Spleen (tissue), 11 donors: ENCODE results near the gene UGT3A2. TPM values are rescaled to one million over a fixed set of nuclear protein-coding genes. Genes with fewer than 3 reads are reported as not detected.

Source experiments
- DNase-seq: peaks from one replicate; pipeline ENCODE4 v3.0.0-alpha.2; 2020
- H3K27ac ChIP-seq, 8 donors: fragments of 200-600 bp; sonication (generic) in 7 of 8; 1 replicate in 4 of 8; 2 replicates in 4 of 8; pipeline versions ENCODE4 v1.5.0 to v1.8.0; 2016 to 2021; ENCODE audit warnings: inconsistent platforms in 4 of 8, mild to moderate bottlenecking in 4 of 8, moderate library complexity in 1 of 8
- H3K27me3 ChIP-seq, 7 donors: fragments of 200-600 bp; sonication (generic) in 6 of 7; replicated peaks in 1 of 7; 1 replicate in 4 of 7; 2 replicates in 3 of 7; pipeline versions ENCODE4 v1.5.0 to v1.8.0; 2016 to 2021; ENCODE audit warnings: inconsistent platforms in 3 of 7, mild to moderate bottlenecking in 1 of 7
- H3K36me3 ChIP-seq, 6 donors: fragments of 200-600 bp; sonication (generic) in 5 of 6; 1 replicate in 4 of 6; 2 replicates in 2 of 6; pipeline versions ENCODE4 v1.5.0 to v1.8.0; 2016 to 2021; ENCODE audit warnings: inconsistent platforms in 2 of 6
- H3K4me1 ChIP-seq, 6 donors: fragments of 200-600 bp; sonication (generic) in 5 of 6; 1 replicate in 3 of 6; 2 replicates in 3 of 6; pipeline versions ENCODE4 v1.5.0 to v1.8.0; 2016 to 2021; ENCODE audit warnings: inconsistent platforms in 3 of 6
- H3K4me3 ChIP-seq, 8 donors: fragments of 200-600 bp; sonication (generic) in 7 of 8; 1 replicate in 4 of 8; 2 replicates in 4 of 8; pipeline versions ENCODE4 v1.5.0 to v1.8.0; 2016 to 2021; ENCODE audit warnings: inconsistent platforms in 4 of 8, mild to moderate bottlenecking in 4 of 8, moderate library complexity in 2 of 8
- H3K9me3 ChIP-seq, 8 donors: fragments of 200-600 bp; sonication (generic) in 7 of 8; 1 replicate in 4 of 8; 2 replicates in 4 of 8; pipeline versions ENCODE4 v1.5.0 to v1.8.0; 2016 to 2021; ENCODE audit warnings: inconsistent platforms in 4 of 8
- POLR2AphosphoS5 ChIP-seq, 3 donors: sonication (generic); formaldehyde crosslinking; IDR thresholded peaks; one replicate each; pipeline ENCODE4 v1.5.1; 2017; ENCODE audit warnings: antibody characterized with exemption in 3 of 3
- WGBS, 5 donors: extraction: QIAGEN DNeasy Blood & Tissue Kit in 3 of 5; methylation state at CpG; one replicate each; pipeline versions ENCODE4 v1.1.5 to v1.1.7; 2013 to 2018; 5-methylcytosine and 5-hydroxymethylcytosine counted together
- intact Hi-C: fragments of 100-400 bp; cut with DNase I; formaldehyde crosslinking; loops from one replicate; pipeline ENCODE4 v1.15.0; 2023; ENCODE audit warnings: low total_unique reads
- polyA plus RNA-seq, 3 donors: library from polyadenylated mRNA; stranded (reverse); fragments of 200-250 nt; gene quantifications; one replicate each; pipeline ENCODE4 v1.2.1, GENCODE V29; 2013
- small RNA-seq, 4 donors: library from RNA; depleted of rRNA; stranded (forward); fragments of <200 nt; gene quantifications; one replicate each; pipeline ENCODE3, GENCODE V24; 2016
- total RNA-seq, 7 donors: library from RNA; depleted of rRNA in 3 of 7; stranded (reverse); fragments of >200 nt in 3 of 7; fragmentation: NEBNext Ultra II Directional in 4 of 7; extraction: Animal tissue kit (Norgen Biotek cat#: 25700) in 4 of 7; gene quantifications; one replicate each; pipeline versions ENCODE4 v1.1.0 to v1.2.1, GENCODE V29; 2016 to 2021
- TF ChIP-seq, protein P1 (sequence below), 11 experiments: fragments of 200-600 bp in 7 of 11; fragments of 450-650 bp in 4 of 11; sonication (generic) in 4 of 11; IDR thresholded peaks in 8 of 11; conservative IDR thresholded peaks in 3 of 11; 1 replicate in 7 of 11; 2 replicates in 4 of 11; pipeline versions ENCODE4 v1.4.0 to v1.8.0; 2016 to 2021; ENCODE audit warnings: antibody characterized with exemption in 11 of 11, inconsistent platforms in 4 of 11, mild to moderate bottlenecking in 1 of 11
- donor health status: healthy with polysubstance abuse.
- donor health status: DM: no; HTN: no; CAD: no; lungs with moderate emphysema.
- donor health status: DM: no; HTN: no; CAD: no.
- donor health status: Bipolar disorder and iron deficiency.
- donor health status: healthy.
- donor health status: DM: no; HTN: no; CAD: no.
- donor health status: DM: yes; HTN: yes; CAD: no.

The UGT3A2 gene
- total and polyA plus RNA-seq, 10 donors: 0.04 to 2.2 (median 1.0) TPM; not detected in 2

DNA sequence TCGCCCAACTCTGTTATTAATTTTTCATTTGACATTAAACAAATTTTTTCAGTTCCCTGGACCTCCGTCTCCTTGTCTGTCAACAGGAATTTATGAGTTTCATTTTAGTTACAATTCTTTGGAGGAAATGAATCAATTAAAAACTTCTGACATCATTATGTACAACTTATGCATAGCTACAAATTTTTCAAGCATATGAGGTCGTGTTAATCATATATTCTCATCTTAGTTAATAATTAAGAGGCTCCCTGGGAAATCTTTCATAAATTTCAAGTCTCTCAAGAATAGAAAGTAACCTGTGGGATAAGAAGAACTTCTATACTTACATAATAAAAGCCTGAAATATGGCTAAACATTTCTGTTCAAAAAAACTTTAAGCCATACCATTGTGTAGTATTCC lies 78.9 kb downstream of the UGT3A2 start:
- no peak for DNase-seq
- Histone ChIP-seq H3K36me3 (no peaks in the 10 kb centered on the region), H3K9me3 (peaks cover 0 to 4% (median under 1%) of the 10 kb centered on the region in 8 donors), H3K4me3 (no peak overlapping the region), H3K27me3 (peaks cover 0 to 19% (median 0%) of the 10 kb centered on the region in 7 donors), H3K4me1 (no peaks in the 10 kb centered on the region), H3K27ac (no peak overlapping the region)
- TF ChIP-seq POLR2AphosphoS5 (IDR thresholded peaks at IDR 0.05): no peak
- TF ChIP-seq, protein P1, sequence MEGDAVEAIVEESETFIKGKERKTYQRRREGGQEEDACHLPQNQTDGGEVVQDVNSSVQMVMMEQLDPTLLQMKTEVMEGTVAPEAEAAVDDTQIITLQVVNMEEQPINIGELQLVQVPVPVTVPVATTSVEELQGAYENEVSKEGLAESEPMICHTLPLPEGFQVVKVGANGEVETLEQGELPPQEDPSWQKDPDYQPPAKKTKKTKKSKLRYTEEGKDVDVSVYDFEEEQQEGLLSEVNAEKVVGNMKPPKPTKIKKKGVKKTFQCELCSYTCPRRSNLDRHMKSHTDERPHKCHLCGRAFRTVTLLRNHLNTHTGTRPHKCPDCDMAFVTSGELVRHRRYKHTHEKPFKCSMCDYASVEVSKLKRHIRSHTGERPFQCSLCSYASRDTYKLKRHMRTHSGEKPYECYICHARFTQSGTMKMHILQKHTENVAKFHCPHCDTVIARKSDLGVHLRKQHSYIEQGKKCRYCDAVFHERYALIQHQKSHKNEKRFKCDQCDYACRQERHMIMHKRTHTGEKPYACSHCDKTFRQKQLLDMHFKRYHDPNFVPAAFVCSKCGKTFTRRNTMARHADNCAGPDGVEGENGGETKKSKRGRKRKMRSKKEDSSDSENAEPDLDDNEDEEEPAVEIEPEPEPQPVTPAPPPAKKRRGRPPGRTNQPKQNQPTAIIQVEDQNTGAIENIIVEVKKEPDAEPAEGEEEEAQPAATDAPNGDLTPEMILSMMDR (IDR thresholded peaks at IDR 0.05 in 8 of 11, conservative IDR thresholded peaks at IDR 0.05 in 3 of 11): no peak
- intact Hi-C loops: no loop called here
- 51 to 71% (median 54%) methylated on average over 3 of the region's 3 CpGs for WGBS, 5 donors

Small RNAs within 50 kb of the gene (small RNA-seq; reads per million reads assigned to genes)
- gene AC016612.1: 0 reads per million in 4 donors

Other genes with a start within 250 kb of the UGT3A2 start
- gene IL7R, start 210.0 kb downstream of the UGT3A2 start, total RNA-seq: 100 to 1,000 TPM in 4 of 7 donors, 10 to 100 TPM in 3; 82.3 to 280 (median 130) TPM
- 10 to 100 TPM; 13.5 to 21.8 (median 16.3) TPM for gene IL7R, start 210.0 kb downstream of the UGT3A2 start, polyA plus RNA-seq
- gene CAPSL, start 128.3 kb downstream of the UGT3A2 start, total RNA-seq: not detected
- not detected for gene CAPSL, start 128.3 kb downstream of the UGT3A2 start, polyA plus RNA-seq
- gene UGT3A1, start 75.5 kb downstream of the UGT3A2 start, total RNA-seq: not detected
- not detected for gene UGT3A1, start 75.5 kb downstream of the UGT3A2 start, polyA plus RNA-seq
- gene LMBRD2, start 85.0 kb upstream of the UGT3A2 start, total RNA-seq: 10 to 100 TPM; 11.5 to 19.5 (median 13.3) TPM
- gene LMBRD2, start 85.0 kb upstream of the UGT3A2 start, polyA plus RNA-seq: 1 to 10 TPM; 1.4 to 2.2 (median 2.1) TPM
- gene SKP2, start 85.2 kb upstream of the UGT3A2 start, total RNA-seq: 10 to 100 TPM; 14.8 to 23.6 (median 16.8) TPM
- gene SKP2, start 85.2 kb upstream of the UGT3A2 start, polyA plus RNA-seq: 1 to 10 TPM; 4.2 to 5.3 (median 5.3) TPM
- 10 to 100 TPM; 14.7 to 21.8 (median 18.5) TPM for gene NADK2, start 175.0 kb upstream of the UGT3A2 start, total RNA-seq
- gene NADK2, start 175.0 kb upstream of the UGT3A2 start, polyA plus RNA-seq: 1 to 10 TPM; 5.3 to 7.3 (median 5.5) TPM
- under 1 TPM in 1 of 7 donors, not detected in 6; 0.97 TPM for gene RANBP3L, start 235.0 kb upstream of the UGT3A2 start, total RNA-seq
- under 1 TPM; 0.02 to 0.10 (median 0.07) TPM for gene RANBP3L, start 235.0 kb upstream of the UGT3A2 start, polyA plus RNA-seq